ENCODE data around the gene TUSC2.

Gene TUSC2

GRCh38 chr3:50293079-50293801 lies 34.8 kb downstream of the TUSC2 start:
- TF ChIP-seq CTCF (IDR thresholded peaks at IDR 0.05; ENCODE audit: borderline replicate concordance, insufficient read depth, low read depth, low read length) = no peak
- H3K4me3 ChIP-seq (ENCODE audit: low read depth, low read length) = peak overlapping the region; percentile 52

- H3K4me3 ChIP-seq (ENCODE audit: low read depth, low read length) = peak within 1 kb of the TSS; percentile 98
- no peak for TF ChIP-seq CTCF (IDR thresholded peaks at IDR 0.05; ENCODE audit: borderline replicate concordance, insufficient read depth, low read depth, low read length)
These were observed 35.6 kb downstream of the TUSC2 start, which contains the start of gene IFRD2 for GRCh38 chr3:50292159-50293078. Gene IFRD2, minus strand, starts transcription at chr3:50292429. Its CDS starts 155 bp downstream, at chr3:50292274.

GRCh38 chr3:50290161-50290641 lies 37.8 kb downstream of the TUSC2 start:
- no peak for TF ChIP-seq CTCF (IDR thresholded peaks at IDR 0.05; ENCODE audit: borderline replicate concordance, insufficient read depth, low read depth, low read length)
- no peak overlapping the region for H3K4me3 ChIP-seq (ENCODE audit: low read depth, low read length)

GRCh38 chr3:50289130-50289529 lies 38.9 kb downstream of the TUSC2 start:
- no peak for TF ChIP-seq CTCF (IDR thresholded peaks at IDR 0.05; ENCODE audit: borderline replicate concordance, insufficient read depth, low read depth, low read length)

GRCh38 chr3:50288387-50289007 lies 39.5 kb downstream of the TUSC2 start:
- TF ChIP-seq CTCF (IDR thresholded peaks at IDR 0.05; ENCODE audit: borderline replicate concordance, insufficient read depth, low read depth, low read length) = no peak
- no peak overlapping the region for H3K4me3 ChIP-seq (ENCODE audit: low read depth, low read length)

More at GRCh38 chr3:50289130-50289529, 38.9 kb downstream of the TUSC2 start:
- no peak overlapping the region for H3K4me3 ChIP-seq (ENCODE audit: low read depth, low read length)

- no peak for TF ChIP-seq CTCF (IDR thresholded peaks at IDR 0.05; ENCODE audit: borderline replicate concordance, insufficient read depth, low read depth, low read length)
- no peak overlapping the region for H3K4me3 ChIP-seq (ENCODE audit: low read depth, low read length)
These were observed 40.8 kb downstream of the TUSC2 start for GRCh38 chr3:50287262-50287661.

Measured in GM12875 (cell line).